BE2C (cell line): ENCODE data around the gene TRIM42.

Experiments used
- DNase-seq: peaks from one replicate; pipeline ENCODE4 v3.0.0-alpha.2; 2020
- H3K27me3 ChIP-seq: fragments of 250-450 bp; sonication (Bioruptor Pico); 2 replicates; pipeline ENCODE4 v1.5.1; 2020; ENCODE audit warnings: mild to moderate bottlenecking
- H3K36me3 ChIP-seq: fragments of 250-450 bp; sonication (Bioruptor Pico); 2 replicates; pipeline ENCODE4 v1.5.1; 2020; ENCODE audit warnings: mild to moderate bottlenecking
- H3K4me1 ChIP-seq: fragments of 250-450 bp; sonication (Bioruptor Pico); 2 replicates; pipeline ENCODE4 v1.5.1; 2020
- H3K4me3 ChIP-seq: 2 replicates; pipeline ENCODE4 v1.5.1; 2011; ENCODE audit warnings: low read depth, low read length
- H3K9me3 ChIP-seq: fragments of 250-450 bp; sonication (Bioruptor Pico); 2 replicates; pipeline ENCODE4 v1.5.1; 2020
- TF ChIP-seq, protein P1 (sequence below): IDR thresholded peaks from 2 replicates; pipeline ENCODE4 v1.5.1; 2012; ENCODE audit warnings: mild to moderate bottlenecking, low read depth, low read length

The TRIM42 gene

DNA sequence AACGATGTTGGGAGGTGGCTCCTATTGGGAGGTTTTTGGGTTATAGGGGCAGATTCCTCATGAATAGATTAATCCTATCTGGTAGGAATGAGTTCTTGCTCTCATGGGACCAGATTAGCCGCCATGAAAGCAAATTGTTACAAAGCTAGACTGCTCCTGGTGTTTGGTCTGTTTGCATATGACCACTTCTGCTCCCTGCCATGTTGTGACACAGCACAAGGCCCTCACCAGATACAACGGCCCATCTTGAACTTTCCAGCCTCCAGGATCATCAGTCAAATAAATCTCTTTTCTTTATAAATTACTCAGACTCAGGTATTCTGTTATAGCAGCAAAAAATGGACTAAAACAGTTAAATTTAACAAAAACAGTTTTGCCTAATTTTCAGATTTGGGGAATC is 34.4 kb downstream of the TRIM42 start:
- TF ChIP-seq, protein P1, sequence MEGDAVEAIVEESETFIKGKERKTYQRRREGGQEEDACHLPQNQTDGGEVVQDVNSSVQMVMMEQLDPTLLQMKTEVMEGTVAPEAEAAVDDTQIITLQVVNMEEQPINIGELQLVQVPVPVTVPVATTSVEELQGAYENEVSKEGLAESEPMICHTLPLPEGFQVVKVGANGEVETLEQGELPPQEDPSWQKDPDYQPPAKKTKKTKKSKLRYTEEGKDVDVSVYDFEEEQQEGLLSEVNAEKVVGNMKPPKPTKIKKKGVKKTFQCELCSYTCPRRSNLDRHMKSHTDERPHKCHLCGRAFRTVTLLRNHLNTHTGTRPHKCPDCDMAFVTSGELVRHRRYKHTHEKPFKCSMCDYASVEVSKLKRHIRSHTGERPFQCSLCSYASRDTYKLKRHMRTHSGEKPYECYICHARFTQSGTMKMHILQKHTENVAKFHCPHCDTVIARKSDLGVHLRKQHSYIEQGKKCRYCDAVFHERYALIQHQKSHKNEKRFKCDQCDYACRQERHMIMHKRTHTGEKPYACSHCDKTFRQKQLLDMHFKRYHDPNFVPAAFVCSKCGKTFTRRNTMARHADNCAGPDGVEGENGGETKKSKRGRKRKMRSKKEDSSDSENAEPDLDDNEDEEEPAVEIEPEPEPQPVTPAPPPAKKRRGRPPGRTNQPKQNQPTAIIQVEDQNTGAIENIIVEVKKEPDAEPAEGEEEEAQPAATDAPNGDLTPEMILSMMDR: no peak

DNA sequence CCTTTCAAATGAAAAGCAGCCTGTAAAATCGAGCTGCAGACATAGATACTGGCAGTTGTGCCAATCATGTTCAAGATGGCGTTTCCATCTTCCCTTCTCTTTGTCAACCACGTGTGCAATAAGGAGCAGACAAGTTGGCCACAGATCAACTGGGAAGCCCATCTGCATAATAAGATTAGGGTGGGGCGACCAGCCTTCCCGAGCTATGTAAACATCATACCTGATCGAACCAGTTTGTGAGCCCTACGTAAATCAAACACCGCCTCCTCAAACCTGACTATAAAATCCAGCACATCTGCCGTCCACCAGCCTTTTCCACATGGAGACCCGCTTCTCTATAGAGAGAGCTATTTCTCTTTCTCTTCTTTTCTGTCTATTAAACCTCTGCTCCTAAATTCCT is 37.2 kb downstream of the TRIM42 start:
- no peak for DNase-seq
- Histone ChIP-seq H3K4me3 (no peak overlapping the region), H3K27me3 (no peaks in the 10 kb centered on the region), H3K9me3 (no peaks in the 10 kb centered on the region), H3K4me1 (0 out of 2 replicates have a peak, but pooled peaks cover 3% of the 10 kb centered on the region), H3K36me3 (no peaks in the 10 kb centered on the region)
- TF ChIP-seq, protein P1: no peak

More for the DNA sequence above, 34.4 kb downstream of the TRIM42 start:
- Histone ChIP-seq H3K4me1 (0 out of 2 replicates have a peak, but pooled peaks cover 3% of the 10 kb centered on the region), H3K27me3 (no peaks in the 10 kb centered on the region), H3K4me3 (no peak overlapping the region), H3K36me3 (no peaks in the 10 kb centered on the region), H3K9me3 (no peaks in the 10 kb centered on the region)
- DNase-seq: no peak

DNA sequence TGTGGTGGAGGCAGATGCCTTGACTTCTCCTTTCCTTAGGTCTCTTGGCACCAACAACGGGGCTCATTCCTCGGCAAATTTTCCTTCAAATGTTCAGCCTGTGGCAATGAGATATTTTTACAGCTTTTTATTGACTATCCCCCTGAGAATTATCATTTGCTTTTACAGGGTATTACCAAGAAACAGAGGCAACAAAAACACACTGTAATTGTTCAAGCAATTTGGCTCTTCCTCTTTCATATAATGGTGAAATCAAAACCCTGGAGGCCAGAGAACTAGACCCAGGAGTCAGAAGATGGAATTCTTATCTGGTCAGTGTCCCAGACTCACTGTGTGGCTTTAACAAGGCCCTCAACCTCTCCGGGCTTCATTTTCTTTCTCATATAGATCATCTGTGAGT is 40.1 kb downstream of the TRIM42 start:
- TF ChIP-seq, protein P1: no peak
- no peak overlapping the region for H3K4me3 ChIP-seq
- H3K9me3 ChIP-seq: no peaks in the 10 kb centered on the region
- H3K4me1 ChIP-seq: 0 out of 2 replicates have a peak, but pooled peaks cover 3% of the 10 kb centered on the region
- DNase-seq: no peak
- no peaks in the 10 kb centered on the region for H3K27me3 ChIP-seq
- H3K36me3 ChIP-seq: no peaks in the 10 kb centered on the region

DNA sequence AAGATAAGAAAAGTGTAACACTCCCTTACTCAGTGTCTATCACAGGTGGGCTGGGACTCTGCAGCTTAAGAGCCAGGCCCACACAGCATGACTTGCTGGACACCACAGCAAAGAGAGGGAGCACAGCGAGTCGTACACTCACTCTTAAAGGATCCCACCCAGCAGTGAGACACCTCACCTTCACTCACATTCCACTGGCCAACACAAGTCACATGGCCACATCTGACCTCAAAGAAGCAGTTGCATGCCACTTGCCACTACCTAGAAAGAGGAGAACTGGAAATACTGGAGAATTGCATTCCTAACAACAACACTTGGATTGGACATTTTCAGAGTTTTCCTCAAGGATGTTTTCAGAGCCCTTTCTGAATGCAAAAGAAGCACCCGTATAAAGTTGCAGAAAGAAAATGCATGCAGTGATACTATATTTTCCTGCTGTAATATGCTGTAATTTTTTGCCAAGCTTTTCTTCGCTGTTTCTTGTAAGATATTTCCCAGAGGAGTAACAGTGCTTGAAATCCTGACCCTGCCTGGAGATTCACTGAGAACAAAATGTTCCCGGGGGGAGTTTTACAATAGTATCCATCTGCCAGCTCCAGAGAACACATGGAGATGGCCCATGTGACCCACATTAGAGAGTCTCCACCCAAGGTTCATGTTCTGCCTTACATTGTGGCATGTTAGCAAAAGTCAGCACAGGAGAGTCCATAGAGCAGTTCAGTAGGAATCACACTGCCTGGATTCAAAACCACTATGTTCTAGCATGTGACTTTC is 42.2 kb downstream of the TRIM42 start:
- H3K9me3 ChIP-seq: no peaks in the 10 kb centered on the region
- TF ChIP-seq, protein P1: no peak
- H3K27me3 ChIP-seq: no peaks in the 10 kb centered on the region
- H3K4me3 ChIP-seq: no peak overlapping the region
- no peak for DNase-seq
- H3K36me3 ChIP-seq: no peaks in the 10 kb centered on the region
- H3K4me1 ChIP-seq: 0 out of 2 replicates have a peak, but pooled peaks cover 2% of the 10 kb centered on the region

DNA sequence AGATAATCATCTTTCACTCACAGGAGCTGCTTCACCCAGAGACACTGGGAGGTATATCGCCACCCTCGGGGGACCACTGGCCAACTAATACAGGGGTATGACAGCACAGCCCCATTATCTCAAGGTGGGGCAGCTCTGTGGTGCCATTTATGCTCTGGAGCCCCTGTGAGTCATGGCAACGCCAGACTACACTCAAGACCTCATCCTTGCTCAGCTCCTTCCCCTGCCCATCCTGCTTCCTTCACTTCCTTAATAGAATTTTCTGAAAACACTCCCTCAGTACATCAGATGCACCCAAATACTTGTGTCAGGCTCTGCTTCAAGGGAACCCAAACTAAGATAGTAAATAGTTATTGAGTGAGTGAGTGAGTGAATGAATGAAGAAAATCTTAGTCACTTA is 45.7 kb downstream of the TRIM42 start:
- TF ChIP-seq, protein P1: no peak
- H3K4me3 ChIP-seq: no peak overlapping the region
- H3K36me3 ChIP-seq: no peaks in the 10 kb centered on the region
- no peaks in the 10 kb centered on the region for H3K27me3 ChIP-seq
- H3K9me3 ChIP-seq: no peaks in the 10 kb centered on the region
- no peaks in the 10 kb centered on the region for H3K4me1 ChIP-seq
- no peak for DNase-seq
